ENCODE measurements around the gene TTPAL. TPM values are rescaled to one million over a fixed set of nuclear protein-coding genes. Genes with fewer than 3 reads are reported as not detected.

Gene TTPAL
- total and polyA plus RNA-seq, 9 of the 15 experiments (the other 6 are each of a cell fraction or from before 2014, with no cell fraction given): 1.1 to 7.0 (median 2.6) TPM

- peaks cover 76% of the 10 kb centered on the region for H3K79me2 ChIP-seq (ENCODE audit: control insufficient read depth, insufficient read depth, low read length)
- H3K4me1 ChIP-seq (replicated peaks in 1 of 2; ENCODE audit: control insufficient read depth in 2 of 2, insufficient read depth in 2 of 2, low read length in 2 of 2): peaks cover 11 to 24% of the 10 kb centered on the region in 2 experiments
- H3K4me3 ChIP-seq: no peak overlapping the region
- H2AFZ ChIP-seq (ENCODE audit: low read depth, low read length): no peak overlapping the region
- no peaks in the 10 kb centered on the region for H3K27me3 ChIP-seq (ENCODE audit: control insufficient read depth in 2 of 2, insufficient read depth in 2 of 2, low read length in 2 of 2)
- peaks cover 12% of the 10 kb centered on the region; the same call in 1 of the 2 replicates for H4K20me1 ChIP-seq (replicated peaks; ENCODE audit: control insufficient read depth, insufficient read depth, low read length)
- WGBS (ENCODE audit: insufficient coverage, low coverage, missing lambda C conversion rate): 11% methylated on average over 3 of the region's 3 CpGs
- no peak overlapping the region for H3K27ac ChIP-seq (ENCODE audit: extremely low read depth, low read depth, low read length)
- ChIA-PET POLR2A (interaction anchor here (0.7 to 2.0 kb wide), 4 partner anchors 10 to 50 kb away, joined by 3 to 8 read pairs (median 6); no protein-coding TSS in a partner anchor), CTCF (ENCODE audit: low intra/inter-chr PET ratio) (no interaction called here)
- ATAC-seq (no peak), FAIRE-seq (no peak), DNase-seq (ENCODE audit: extremely low read depth in 1 of 4, low spot score in 3 of 4) (no peak)
- in situ Hi-C loops (cut with MboI): no loop called here
- H3K4me2 ChIP-seq (ENCODE audit: insufficient read depth, low read length): no peak overlapping the region
- intact Hi-C loops (cut with micrococcal nuclease): no loop called here
- no TSS peak for BruUV-seq (replicated peaks)
- no peak overlapping the region for H3K9ac ChIP-seq (ENCODE audit: insufficient read depth in 1 of 2, low read depth in 2 of 2, low read length in 2 of 2)
- no peaks in the 10 kb centered on the region for H3K9me3 ChIP-seq (replicated peaks; ENCODE audit: control insufficient read depth, insufficient read depth, low read depth, low read length)
- peaks cover 11% of the 10 kb centered on the region; the same call in 2 of the 3 replicates for H3K36me3 ChIP-seq (ENCODE audit: control insufficient read depth, insufficient read depth, low read length)
- peaks cover 4% of the 10 kb centered on the region for H3K9me1 ChIP-seq (ENCODE audit: control insufficient read depth, insufficient read depth, low read length)
- no peak for TF ChIP-seq CTCFL (IDR thresholded peaks at IDR 0.05; ENCODE audit: borderline replicate concordance, insufficient read depth, low read depth, low read length, poor library complexity, severe bottlenecking)
- no peak for TF ChIP-seq PYGO2 (tag; IDR thresholded peaks at IDR 0.05)
- TF ChIP-seq KAT7 (CRISPR knock-in tag; IDR thresholded peaks at IDR 0.05; ENCODE audit: borderline replicate concordance): no peak
- TF ChIP-seq E2F1 (CRISPR knock-in tag; IDR thresholded peaks at IDR 0.05): no peak
- no peak for TF ChIP-seq GABPB2 (CRISPR knock-in tag; conservative IDR thresholded peaks at IDR 0.05)
- TF ChIP-seq CHCHD3 (CRISPR knock-in tag; IDR thresholded peaks at IDR 0.05): no peak
- TF ChIP-seq ZNF274 (IDR thresholded peaks at IDR 0.05; ENCODE audit: borderline replicate concordance, low read depth, low read length): no peak
- TF ChIP-seq CTBP1 (IDR thresholded peaks at IDR 0.05; ENCODE audit: borderline replicate concordance): no peak
- TF ChIP-seq KDM4B (IDR thresholded peaks at IDR 0.05; ENCODE audit: borderline replicate concordance in 2 of 2, low read depth in 1 of 2): no peak
- TF ChIP-seq ZNF140 (CRISPR knock-in tag; IDR thresholded peaks at IDR 0.05): no peak
- TF ChIP-seq CBX1 (IDR thresholded peaks at IDR 0.05; ENCODE audit: low read depth): no peak
These were observed 41.8 kb downstream of the TTPAL start for GRCh38 chr20:44517454-44517853.

Measured in K562 (cell line).